Esophagus squamous epithelium (tissue), 4 donors: ENCODE data around the gene AKR1C1.

Source experiments
- POLR2A ChIP-seq, 4 donors: fragments of 450-650 bp; IDR thresholded peaks; one replicate each; pipeline ENCODE4 v1.6.1; 2017; ENCODE audit warnings: antibody characterized with exemption in 4 of 4, mild to moderate bottlenecking in 4 of 4, moderate library complexity in 3 of 4
- TF ChIP-seq, protein P1 (sequence below), 6 experiments: fragments of 450-650 bp in 4 of 6; fragments of 200-600 bp in 2 of 6; sonication (generic) in 2 of 6; IDR thresholded peaks; one replicate each; pipeline ENCODE4 v1.5.1; 2016 to 2019; ENCODE audit warnings: antibody characterized with exemption in 6 of 6, mild to moderate bottlenecking in 4 of 6, moderate library complexity in 4 of 6

GRCh38 chr10:4914213-4914850, 48.9 kb upstream of the AKR1C1 start:
- TF ChIP-seq, protein P1, sequence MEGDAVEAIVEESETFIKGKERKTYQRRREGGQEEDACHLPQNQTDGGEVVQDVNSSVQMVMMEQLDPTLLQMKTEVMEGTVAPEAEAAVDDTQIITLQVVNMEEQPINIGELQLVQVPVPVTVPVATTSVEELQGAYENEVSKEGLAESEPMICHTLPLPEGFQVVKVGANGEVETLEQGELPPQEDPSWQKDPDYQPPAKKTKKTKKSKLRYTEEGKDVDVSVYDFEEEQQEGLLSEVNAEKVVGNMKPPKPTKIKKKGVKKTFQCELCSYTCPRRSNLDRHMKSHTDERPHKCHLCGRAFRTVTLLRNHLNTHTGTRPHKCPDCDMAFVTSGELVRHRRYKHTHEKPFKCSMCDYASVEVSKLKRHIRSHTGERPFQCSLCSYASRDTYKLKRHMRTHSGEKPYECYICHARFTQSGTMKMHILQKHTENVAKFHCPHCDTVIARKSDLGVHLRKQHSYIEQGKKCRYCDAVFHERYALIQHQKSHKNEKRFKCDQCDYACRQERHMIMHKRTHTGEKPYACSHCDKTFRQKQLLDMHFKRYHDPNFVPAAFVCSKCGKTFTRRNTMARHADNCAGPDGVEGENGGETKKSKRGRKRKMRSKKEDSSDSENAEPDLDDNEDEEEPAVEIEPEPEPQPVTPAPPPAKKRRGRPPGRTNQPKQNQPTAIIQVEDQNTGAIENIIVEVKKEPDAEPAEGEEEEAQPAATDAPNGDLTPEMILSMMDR (IDR thresholded peaks at IDR 0.05), result no peak
- no peak for TF ChIP-seq POLR2A (IDR thresholded peaks at IDR 0.05)
